ENCODE data around the gene OS9.

Gene OS9

GRCh38 chr12:57731411-57732080 is 37.6 kb downstream of the OS9 start (continued):
- no peak for TF ChIP-seq PATZ1 (tag by site-specific recombination; IDR thresholded peaks at IDR 0.05)
- TF ChIP-seq ZNF416 (tag by site-specific recombination; IDR thresholded peaks at IDR 0.05) = no peak
- TF ChIP-seq GLI2 (tag by site-specific recombination; IDR thresholded peaks at IDR 0.05; ENCODE audit: borderline replicate concordance, low read depth) = no peak
- TF ChIP-seq ZNF121 (tag by site-specific recombination; IDR thresholded peaks at IDR 0.05) = no peak
- TF ChIP-seq KLF17 (tag by site-specific recombination; IDR thresholded peaks at IDR 0.05) = no peak
- TF ChIP-seq ZNF843 (tag by site-specific recombination; IDR thresholded peaks at IDR 0.05) = no peak
- no peak for TF ChIP-seq ZNF146 (tag by site-specific recombination; IDR thresholded peaks at IDR 0.05)
- no peak for TF ChIP-seq WT1 (tag by site-specific recombination; IDR thresholded peaks at IDR 0.05)
- no peak for TF ChIP-seq ELK4 (IDR thresholded peaks at IDR 0.05; ENCODE audit: borderline replicate concordance, low read depth, low read length)
- TF ChIP-seq, protein P1, sequence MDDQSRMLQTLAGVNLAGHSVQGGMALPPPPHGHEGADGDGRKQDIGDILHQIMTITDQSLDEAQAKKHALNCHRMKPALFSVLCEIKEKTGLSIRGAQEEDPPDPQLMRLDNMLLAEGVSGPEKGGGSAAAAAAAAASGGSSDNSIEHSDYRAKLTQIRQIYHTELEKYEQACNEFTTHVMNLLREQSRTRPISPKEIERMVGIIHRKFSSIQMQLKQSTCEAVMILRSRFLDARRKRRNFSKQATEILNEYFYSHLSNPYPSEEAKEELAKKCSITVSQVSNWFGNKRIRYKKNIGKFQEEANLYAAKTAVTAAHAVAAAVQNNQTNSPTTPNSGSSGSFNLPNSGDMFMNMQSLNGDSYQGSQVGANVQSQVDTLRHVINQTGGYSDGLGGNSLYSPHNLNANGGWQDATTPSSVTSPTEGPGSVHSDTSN (CRISPR knock-in tag; IDR thresholded peaks at IDR 0.05) = no peak
- no peak for TF ChIP-seq MEIS1 (CRISPR knock-in tag; IDR thresholded peaks at IDR 0.05; ENCODE audit: borderline replicate concordance)

GRCh38 chr12:57732270-57732669 is 38.3 kb downstream of the OS9 start:
- no peaks in the 10 kb centered on the region for H3K9me3 ChIP-seq (ENCODE audit: control insufficient read depth, insufficient read depth, low read depth, low read length)
- peaks cover 3% of the 10 kb centered on the region; the same call in 1 of the 2 replicates for H3K4me1 ChIP-seq (ENCODE audit: control insufficient read depth, insufficient read depth, low read length)
- no peak overlapping the region for H3K27ac ChIP-seq (ENCODE audit: extremely low read depth, low read depth, low read length)
- H3K4me3 ChIP-seq (ENCODE audit: low read depth, low read length) = no peak overlapping the region
- ChIA-PET POLR2A (interaction anchor here (3.2 kb wide), 1 partner anchor 13 kb away, joined by 10 read pairs; the partner anchor contains the start of gene TSPAN31), CTCF (interaction anchor here (1.1 to 2.7 kb wide), 2 partner anchors 9 to 99 kb away, joined by 3 to 7 read pairs; partner anchors contain the start of gene B4GALNT1)
- no peaks in the 10 kb centered on the region for H3K36me3 ChIP-seq (ENCODE audit: control insufficient read depth in 2 of 2, insufficient read depth in 1 of 2, low read length in 2 of 2)
- no peak for TF ChIP-seq ZNF48 (tag by site-specific recombination; IDR thresholded peaks at IDR 0.05)
- TF ChIP-seq SCRT2 (tag by site-specific recombination; IDR thresholded peaks at IDR 0.05) = peak; percentile 75

DNA sequence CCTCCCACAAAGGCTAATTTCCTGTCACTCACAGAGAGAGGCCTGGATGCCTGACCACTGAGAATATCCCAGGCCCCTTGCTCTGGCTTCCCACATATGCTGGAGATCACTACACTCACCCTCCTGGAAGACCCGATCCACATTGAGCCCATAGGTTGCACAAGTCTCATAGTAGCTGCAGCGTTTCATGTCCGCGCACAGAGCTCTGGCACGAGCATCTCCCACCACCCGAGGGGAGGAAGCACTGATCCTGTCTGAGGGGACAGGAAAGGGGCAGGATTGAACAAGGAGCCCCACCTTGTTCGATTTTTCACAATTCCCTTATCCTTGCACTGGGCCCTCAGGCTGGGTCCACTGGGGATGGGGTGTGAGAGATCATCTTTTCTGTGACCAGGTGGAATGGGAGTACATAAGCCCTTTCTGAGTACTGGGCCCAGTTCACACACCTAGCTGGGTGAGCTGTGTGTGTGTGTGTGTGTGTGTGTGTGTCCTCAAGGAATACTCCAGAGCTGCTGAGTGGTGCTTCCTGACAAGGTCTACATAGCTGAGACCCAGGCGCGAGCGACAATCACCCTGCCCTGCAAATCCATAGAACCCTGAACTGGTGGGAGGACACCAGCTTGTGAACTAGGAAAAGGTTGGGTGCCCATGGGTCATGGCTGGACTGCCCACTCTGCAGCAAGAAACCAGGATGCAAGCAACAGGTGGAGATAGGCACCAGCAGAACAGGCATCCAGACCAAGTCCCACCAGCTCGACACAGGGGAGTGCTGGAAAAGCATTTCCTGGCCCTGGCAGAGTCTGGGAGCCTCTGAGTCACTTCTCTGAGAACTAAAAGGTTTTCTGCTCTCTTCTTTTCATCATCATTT is 39.0 kb downstream of the OS9 start:
- H3K36me3 ChIP-seq (ENCODE audit: control insufficient read depth in 2 of 2, insufficient read depth in 1 of 2, low read length in 2 of 2) = no peaks in the 10 kb centered on the region

More for the DNA sequence above, 39.0 kb downstream of the OS9 start:
- CTCF ChIA-PET = interaction anchor here (0.9 to 2.7 kb wide), 2 partner anchors 27 to 100 kb away, joined by 4 to 7 read pairs; partner anchors contain the start of gene B4GALNT1
- Histone ChIP-seq H3K4me3 (ENCODE audit: low read depth, low read length) (no peak overlapping the region), H3K4me1 (ENCODE audit: control insufficient read depth, insufficient read depth, low read length) (peaks cover 6% of the 10 kb centered on the region; the same call in 1 of the 2 replicates), H3K27ac (ENCODE audit: extremely low read depth, low read depth, low read length) (no peak overlapping the region), H3K9me3 (ENCODE audit: control insufficient read depth, insufficient read depth, low read depth, low read length) (no peaks in the 10 kb centered on the region)
- TF ChIP-seq SCRT1 (tag by site-specific recombination; IDR thresholded peaks at IDR 0.05; ENCODE audit: borderline replicate concordance) = peak; percentile 82; the same call in 1 of the 2 replicates
- no peak for TF ChIP-seq ZNF248 (tag by site-specific recombination; IDR thresholded peaks at IDR 0.05)
- TF ChIP-seq SCRT2 (tag by site-specific recombination; IDR thresholded peaks at IDR 0.05) = peak; percentile 95
- POLR2A ChIA-PET = interaction anchor here (0.9 to 3.2 kb wide), 2 partner anchors 12 to 213 kb away, joined by 3 to 10 read pairs; partner anchors contain the start of genes DDIT3 and TSPAN31

Measured in HEK293 (cell line).